ENCODE measurements around the gene UBAC2. TPM values are rescaled to one million over a fixed set of nuclear protein-coding genes. Genes with fewer than 3 reads are reported as not detected.

UBAC2 gene
- total and polyA plus RNA-seq, 2 experiments from 2014 or later: 78.2 to 83.1 TPM

GRCh38 chr13:99382428-99383133, 181.9 kb downstream of the UBAC2 start:
- no peak overlapping the region for H3K4me3 ChIP-seq
- no peak for TF ChIP-seq EZH2 (IDR thresholded peaks at IDR 0.05; ENCODE audit: borderline replicate concordance)
- TF ChIP-seq EZH2phosphoT487 (IDR thresholded peaks at IDR 0.05; ENCODE audit: low read depth, severe bottlenecking, unreplicated experiment): no peak
- no peak for TF ChIP-seq CTCF (IDR thresholded peaks at IDR 0.05; ENCODE audit: poor library complexity)
- H3K9me3 ChIP-seq (ENCODE audit: low read depth): no peaks in the 10 kb centered on the region
- H3K27me3 ChIP-seq: no peaks in the 10 kb centered on the region
- H4K20me1 ChIP-seq (ENCODE audit: insufficient read depth, poor library complexity, severe bottlenecking): no peaks in the 10 kb centered on the region
- H2AFZ ChIP-seq: no peak overlapping the region
- H3K4me1 ChIP-seq (ENCODE audit: insufficient read depth): no peaks in the 10 kb centered on the region
- DNase-seq (ENCODE audit: low spot score): no peak
- 92% methylated on average over 9 of the region's 9 CpGs for WGBS (ENCODE audit: low lambda C conversion rate, missing lambda C conversion rate)
- H3K27ac ChIP-seq: no peak overlapping the region
- no peaks in the 10 kb centered on the region for H3K36me3 ChIP-seq (replicated peaks; ENCODE audit: insufficient read depth, low read depth)
- H3K9me2 ChIP-seq (replicated peaks; ENCODE audit: insufficient read depth): no peaks in the 10 kb centered on the region
- H3K79me2 ChIP-seq: no peaks in the 10 kb centered on the region
- H3K4me2 ChIP-seq: no peak overlapping the region

GRCh38 chr13:99383511-99383921, 182.9 kb downstream of the UBAC2 start:
- no peak for DNase-seq (ENCODE audit: low spot score)
- Histone ChIP-seq H3K9me3 (ENCODE audit: low read depth) (no peaks in the 10 kb centered on the region), H3K4me1 (ENCODE audit: insufficient read depth) (no peaks in the 10 kb centered on the region), H3K4me3 (no peak overlapping the region), H2AFZ (no peak overlapping the region), H3K9me2 (replicated peaks; ENCODE audit: insufficient read depth) (no peaks in the 10 kb centered on the region), H3K27ac (no peak overlapping the region), H3K79me2 (no peaks in the 10 kb centered on the region), H4K20me1 (ENCODE audit: insufficient read depth, poor library complexity, severe bottlenecking) (no peaks in the 10 kb centered on the region), H3K4me2 (no peak overlapping the region), H3K27me3 (no peaks in the 10 kb centered on the region), H3K36me3 (replicated peaks; ENCODE audit: insufficient read depth, low read depth) (no peaks in the 10 kb centered on the region)
- 98% methylated on average over 11 of the region's 11 CpGs for WGBS (ENCODE audit: low lambda C conversion rate, missing lambda C conversion rate)
- no peak for TF ChIP-seq EZH2 (IDR thresholded peaks at IDR 0.05; ENCODE audit: borderline replicate concordance)
- no peak for TF ChIP-seq EZH2phosphoT487 (IDR thresholded peaks at IDR 0.05; ENCODE audit: low read depth, severe bottlenecking, unreplicated experiment)
- TF ChIP-seq CTCF (IDR thresholded peaks at IDR 0.05; ENCODE audit: poor library complexity): no peak

GRCh38 chr13:99383946-99384345, 183.3 kb downstream of the UBAC2 start:
- Histone ChIP-seq H3K4me2 (no peak overlapping the region), H2AFZ (no peak overlapping the region), H3K79me2 (no peaks in the 10 kb centered on the region), H4K20me1 (ENCODE audit: insufficient read depth, poor library complexity, severe bottlenecking) (no peaks in the 10 kb centered on the region), H3K27ac (no peak overlapping the region), H3K4me3 (no peak overlapping the region), H3K9me3 (ENCODE audit: low read depth) (no peaks in the 10 kb centered on the region), H3K9me2 (replicated peaks; ENCODE audit: insufficient read depth) (no peaks in the 10 kb centered on the region), H3K27me3 (no peaks in the 10 kb centered on the region), H3K36me3 (replicated peaks; ENCODE audit: insufficient read depth, low read depth) (no peaks in the 10 kb centered on the region), H3K4me1 (ENCODE audit: insufficient read depth) (no peaks in the 10 kb centered on the region)
- no peak for DNase-seq (ENCODE audit: low spot score)
- no peak for TF ChIP-seq CTCF (IDR thresholded peaks at IDR 0.05; ENCODE audit: poor library complexity)
- no peak for TF ChIP-seq EZH2phosphoT487 (IDR thresholded peaks at IDR 0.05; ENCODE audit: low read depth, severe bottlenecking, unreplicated experiment)
- TF ChIP-seq EZH2 (IDR thresholded peaks at IDR 0.05; ENCODE audit: borderline replicate concordance): no peak
- 98% methylated on average over 5 of the region's 5 CpGs for WGBS (ENCODE audit: low lambda C conversion rate, missing lambda C conversion rate)

Measured in hepatocyte (in vitro differentiated cells).